Kidney (tissue), 14 donors: ENCODE results near the gene TMEM63A. TPM values are rescaled to one million over a fixed set of nuclear protein-coding genes. Genes with fewer than 3 reads are reported as not detected.

Source experiments
- DNase-seq, 5 donors: peaks; one replicate each; pipeline ENCODE4 v3.0.0-alpha.2; 2013 to 2020
- FAIRE-seq: peaks from 2 replicates; lab custom pipeline; 2012; peaks lifted over from hg19 to GRCh38; lab: Jason Lieb, UNC
- H3K27ac ChIP-seq, 2 donors: one replicate each; pipeline ENCODE4 v1.7.0; 2013; ENCODE audit warnings: low read depth in 2 of 2, low read length in 2 of 2, inconsistent platforms in 1 of 2
- H3K27me3 ChIP-seq: one replicate; pipeline ENCODE4 v1.7.1; 2013; ENCODE audit warnings: low read length, inconsistent platforms; ENCODE audit not compliant: control insufficient read depth, insufficient read depth
- H3K36me3 ChIP-seq, 3 donors: one replicate each; pipeline versions ENCODE4 v1.7.0 to v1.7.1; 2013; ENCODE audit warnings: low read length in 3 of 3, control low read depth in 1 of 3, inconsistent platforms in 1 of 3; ENCODE audit not compliant: insufficient read depth in 3 of 3, control insufficient read depth in 2 of 3
- H3K4me1 ChIP-seq, 3 donors: one replicate each; pipeline versions ENCODE4 v1.7.0 to v1.7.1; 2013; ENCODE audit warnings: low read length in 3 of 3, inconsistent platforms in 1 of 3, low read depth in 1 of 3; ENCODE audit not compliant: control insufficient read depth in 2 of 3, insufficient read depth in 2 of 3
- H3K4me3 ChIP-seq, 3 donors: one replicate each; pipeline versions ENCODE4 v1.7.0 to v1.8.1; 2013; ENCODE audit warnings: low read length in 3 of 3, control low read depth in 1 of 3, inconsistent platforms in 1 of 3
- H3K9ac ChIP-seq, 3 donors: one replicate each; pipeline versions ENCODE4 v1.7.0 to v1.7.1; 2013; ENCODE audit warnings: low read length in 3 of 3, control low read depth in 1 of 3, inconsistent platforms in 1 of 3
- H3K9me3 ChIP-seq, 3 donors: one replicate each; pipeline versions ENCODE4 v1.7.0 to v1.7.1; 2013; ENCODE audit warnings: low read length in 3 of 3, control low read depth in 1 of 3, inconsistent platforms in 1 of 3; ENCODE audit not compliant: control insufficient read depth in 2 of 3, insufficient read depth in 1 of 3
- intact Hi-C: fragments of 100-400 bp; cut with DNase I; formaldehyde crosslinking; loops from one replicate; pipeline ENCODE4 v1.11.1; 2022
- polyA plus RNA-seq: library from polyadenylated mRNA; stranded (reverse); fragments of 350-450 nt; fragmentation: Illumina TruSeq; extraction: RNeasy Lipid Tissue Mini Kit (QIAGEN cat#74804); gene quantifications from one replicate; pipeline ENCODE4 v1.2.3, GENCODE V29; 2014; ENCODE audit warnings: low read depth, low replicate concordance; ENCODE audit not compliant: insufficient read depth
- total RNA-seq: library from RNA; stranded (reverse); fragmentation: NEBNext Ultra II Directional; extraction: Animal tissue kit (Norgen Biotek cat#: 25700); gene quantifications from one replicate; pipeline ENCODE4 v1.2.1, GENCODE V29; 2021
- TF ChIP-seq, protein P1 (sequence below): IDR thresholded peaks from 3 replicates; pipeline ENCODE4 v1.5.1; 2012; ENCODE audit warnings: mild to moderate bottlenecking, moderate library complexity, borderline replicate concordance; ENCODE audit not compliant: insufficient read depth; ENCODE audit errors: extremely low read depth
- donor health status: control.
- donor health status: control.
- donor health status: control.
- donor health status: control.
- donor health status: control.
- donor health status: DM: yes; HTN: yes; CAD: no.
- donor health status: Normal renal cell carcinoma (clear cell type).

TMEM63A gene
- total and polyA plus RNA-seq, 2 donors from 2014 or later, result 25.5 to 159 TPM

DNA sequence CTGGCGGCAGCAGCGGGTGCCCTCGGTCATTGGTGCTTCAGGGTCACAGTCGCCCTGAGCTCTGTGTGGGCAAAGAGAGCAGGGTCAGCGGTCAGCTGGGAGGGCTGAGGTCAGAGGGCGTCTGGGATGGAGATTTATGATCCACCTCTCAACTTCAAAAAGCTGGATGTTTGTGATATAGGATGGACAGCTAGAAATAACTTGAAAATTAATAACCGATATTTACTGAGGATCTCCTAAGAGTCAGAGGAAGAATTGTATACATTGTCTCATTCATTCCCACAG, 4.8 kb upstream of the TMEM63A start:
- intact Hi-C loops, result no loop called here
- no peaks in the 10 kb centered on the region for H3K27me3 ChIP-seq
- no peaks in the 10 kb centered on the region for H3K36me3 ChIP-seq
- FAIRE-seq (no peak), DNase-seq (no peak)
- no peak overlapping the region for H3K27ac ChIP-seq
- no peak overlapping the region for H3K9ac ChIP-seq
- peaks cover 0 to 7% (median 5%) of the 10 kb centered on the region in 3 donors for H3K4me1 ChIP-seq
- H3K9me3 ChIP-seq, result no peaks in the 10 kb centered on the region
- no peak overlapping the region for H3K4me3 ChIP-seq
- TF ChIP-seq, protein P1, sequence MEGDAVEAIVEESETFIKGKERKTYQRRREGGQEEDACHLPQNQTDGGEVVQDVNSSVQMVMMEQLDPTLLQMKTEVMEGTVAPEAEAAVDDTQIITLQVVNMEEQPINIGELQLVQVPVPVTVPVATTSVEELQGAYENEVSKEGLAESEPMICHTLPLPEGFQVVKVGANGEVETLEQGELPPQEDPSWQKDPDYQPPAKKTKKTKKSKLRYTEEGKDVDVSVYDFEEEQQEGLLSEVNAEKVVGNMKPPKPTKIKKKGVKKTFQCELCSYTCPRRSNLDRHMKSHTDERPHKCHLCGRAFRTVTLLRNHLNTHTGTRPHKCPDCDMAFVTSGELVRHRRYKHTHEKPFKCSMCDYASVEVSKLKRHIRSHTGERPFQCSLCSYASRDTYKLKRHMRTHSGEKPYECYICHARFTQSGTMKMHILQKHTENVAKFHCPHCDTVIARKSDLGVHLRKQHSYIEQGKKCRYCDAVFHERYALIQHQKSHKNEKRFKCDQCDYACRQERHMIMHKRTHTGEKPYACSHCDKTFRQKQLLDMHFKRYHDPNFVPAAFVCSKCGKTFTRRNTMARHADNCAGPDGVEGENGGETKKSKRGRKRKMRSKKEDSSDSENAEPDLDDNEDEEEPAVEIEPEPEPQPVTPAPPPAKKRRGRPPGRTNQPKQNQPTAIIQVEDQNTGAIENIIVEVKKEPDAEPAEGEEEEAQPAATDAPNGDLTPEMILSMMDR, result no peak

DNA sequence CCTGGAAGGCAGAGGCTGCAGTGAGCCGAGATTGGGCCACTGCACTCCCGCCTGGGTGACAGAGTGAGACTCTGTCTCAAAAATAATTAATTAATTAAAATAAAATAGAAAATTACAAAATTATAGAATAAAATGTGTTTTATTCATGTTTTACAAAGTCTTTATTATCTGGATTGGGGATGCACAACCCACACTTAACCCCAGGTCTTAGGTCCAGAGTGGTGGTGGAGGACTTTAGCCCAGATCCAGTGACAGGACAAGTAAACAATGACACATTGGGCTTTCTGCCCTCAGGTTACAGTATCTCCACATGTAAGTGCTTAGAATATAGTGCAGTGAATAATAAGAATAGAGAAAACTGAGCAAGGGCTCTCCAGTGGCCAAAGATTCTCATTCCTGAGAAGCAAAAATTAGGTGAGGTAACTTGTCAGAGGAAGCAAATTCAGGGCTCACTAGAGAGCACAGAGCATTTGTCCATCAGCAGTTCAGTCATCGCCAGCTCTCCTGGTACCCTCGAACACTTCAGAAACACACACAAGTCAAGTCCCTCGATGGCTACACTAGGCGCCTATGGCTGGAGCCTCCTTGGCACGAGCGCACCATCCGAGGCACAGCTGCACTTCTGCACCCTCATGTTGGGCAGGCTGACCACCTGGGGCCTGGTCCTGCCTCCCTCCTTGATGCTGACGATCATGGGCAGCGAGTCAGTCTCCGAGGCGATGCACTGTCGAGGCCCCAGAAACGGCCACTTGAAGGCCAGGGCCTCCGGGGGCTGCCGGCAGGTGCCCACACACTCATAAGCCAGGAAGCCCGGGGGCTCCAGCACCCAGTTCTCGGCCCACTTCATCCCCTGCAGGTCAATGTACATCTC, 4.2 kb upstream of the TMEM63A start:
- intact Hi-C loops, result no loop called here
- FAIRE-seq, result no peak
- Histone ChIP-seq H3K4me1 (peaks cover 0 to 8% (median 5%) of the 10 kb centered on the region in 3 donors), H3K9ac (no peak overlapping the region), H3K9me3 (no peaks in the 10 kb centered on the region), H3K27ac (no peak overlapping the region), H3K36me3 (no peaks in the 10 kb centered on the region), H3K27me3 (no peaks in the 10 kb centered on the region), H3K4me3 (no peak overlapping the region)
- peak in 1 of 5 donors; percentile 53 for DNase-seq
- TF ChIP-seq, protein P1, result no peak

DNA sequence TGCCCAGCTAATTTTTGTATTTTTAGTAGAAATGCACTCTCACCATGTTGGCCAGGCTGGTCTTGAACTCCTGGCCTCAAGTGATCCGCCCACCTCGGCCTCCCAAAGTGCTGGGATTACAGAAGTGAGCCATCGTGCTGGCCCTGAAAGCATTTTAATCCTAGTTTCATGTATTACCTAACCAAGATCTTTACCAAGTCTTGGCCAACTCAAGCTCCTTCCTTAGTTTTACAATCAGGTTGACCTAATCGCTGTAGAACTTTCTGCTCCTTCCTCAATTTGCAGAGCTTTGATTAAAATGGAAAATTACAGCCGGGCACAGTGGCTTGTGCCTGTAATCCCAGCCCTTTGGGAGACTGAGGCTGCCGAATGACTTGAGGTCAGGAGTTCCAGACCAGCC, 3.2 kb upstream of the TMEM63A start:
- FAIRE-seq, result no peak
- peak in 1 of 5 donors; percentile 8 for DNase-seq
- Histone ChIP-seq H3K27me3 (no peaks in the 10 kb centered on the region), H3K9ac (no peak overlapping the region), H3K36me3 (no peaks in the 10 kb centered on the region), H3K27ac (no peak overlapping the region), H3K4me1 (peaks cover 0 to 17% (median 8%) of the 10 kb centered on the region in 3 donors), H3K9me3 (no peaks in the 10 kb centered on the region), H3K4me3 (no peak overlapping the region)
- TF ChIP-seq, protein P1, result no peak
- intact Hi-C loops, result no loop called here
